Glutamatergic neuron (in vitro differentiated cells): ENCODE results near the gene TMEM181. TPM values are rescaled to one million over a fixed set of nuclear protein-coding genes. Genes with fewer than 3 reads are reported as not detected.
A peak's percentile ranks its signal among the peaks of the same experiment; 100 is the strongest.

Experiments
- DNase-seq: peaks from one replicate; pipeline ENCODE4 v3.0.0; 2022
- H3K27ac Mint-ChIP-seq: one replicate; pipeline ENCODE4 v1.8.0; 2020; ENCODE audit warnings: mild to moderate bottlenecking, mixed read lengths, inconsistent platforms; ENCODE audit not compliant: unreplicated experiment
- H3K27me3 Mint-ChIP-seq: one replicate; pipeline ENCODE4 v1.8.0; 2020; ENCODE audit warnings: mild to moderate bottlenecking, moderate library complexity, mixed read lengths, inconsistent platforms; ENCODE audit not compliant: unreplicated experiment
- H3K36me3 Mint-ChIP-seq: one replicate; pipeline ENCODE4 v1.8.0; 2020; ENCODE audit warnings: mild to moderate bottlenecking, mixed read lengths, inconsistent platforms; ENCODE audit not compliant: unreplicated experiment
- H3K4me1 Mint-ChIP-seq: one replicate; pipeline ENCODE4 v1.8.0; 2020; ENCODE audit warnings: mild to moderate bottlenecking, low read depth, mixed read lengths, inconsistent platforms; ENCODE audit not compliant: unreplicated experiment
- H3K4me3 Mint-ChIP-seq: one replicate; pipeline ENCODE4 v1.8.0; 2020; ENCODE audit warnings: mild to moderate bottlenecking, mixed read lengths, inconsistent platforms; ENCODE audit not compliant: unreplicated experiment
- H3K9me3 Mint-ChIP-seq: one replicate; pipeline ENCODE4 v1.8.0; 2020; ENCODE audit warnings: mild to moderate bottlenecking, moderate library complexity, mixed read lengths, inconsistent platforms; ENCODE audit not compliant: unreplicated experiment
- CTCF ChIP-seq: fragments of 200-600 bp; sonication (generic); IDR thresholded peaks from one replicate; pipeline ENCODE4 v1.5.0; 2021; ENCODE audit not compliant: partially characterized antibody, unreplicated experiment
- total RNA-seq: library from RNA; stranded (reverse); fragmentation: NEBNext Ultra II Directional; extraction: Animal tissue kit (Norgen Biotek cat#: 25700); gene quantifications from one replicate; pipeline ENCODE4 v1.2.1, GENCODE V29; 2021; ENCODE audit not compliant: unreplicated experiment

The TMEM181 gene
- total RNA-seq, 1 donor from 2014 or later, result 44.3 TPM

- DNase-seq, result no peak
- no peak for TF ChIP-seq CTCF
- peak overlapping the region; percentile 4 for H3K27ac Mint-ChIP-seq
- no peak overlapping the region for H3K4me3 Mint-ChIP-seq
- H3K9me3 Mint-ChIP-seq, result peaks cover 16% of the 10 kb centered on the region
- H3K4me1 Mint-ChIP-seq, result peaks cover 55% of the 10 kb centered on the region
- H3K27me3 Mint-ChIP-seq, result peaks cover 17% of the 10 kb centered on the region
- no peaks in the 10 kb centered on the region for H3K36me3 Mint-ChIP-seq
Measured at GRCh38 chr6:158565122-158565429, 5.2 kb downstream of the TMEM181 start.

- Mint-ChIP-seq H3K4me3 (no peak overlapping the region), H3K36me3 (no peaks in the 10 kb centered on the region), H3K9me3 (peaks cover 18% of the 10 kb centered on the region), H3K4me1 (peaks cover 58% of the 10 kb centered on the region), H3K27me3 (peaks cover 17% of the 10 kb centered on the region), H3K27ac (peak overlapping the region; percentile 57)
- no peak for DNase-seq
- no peak for TF ChIP-seq CTCF
Measured at GRCh38 chr6:158565482-158566040, 5.7 kb downstream of the TMEM181 start.

GRCh38 chr6:158566207-158566818 is 6.4 kb downstream of the TMEM181 start:
- H3K27me3 Mint-ChIP-seq, result peaks cover 17% of the 10 kb centered on the region
- no peak for DNase-seq
- H3K36me3 Mint-ChIP-seq, result no peaks in the 10 kb centered on the region
- H3K4me1 Mint-ChIP-seq, result peaks cover 54% of the 10 kb centered on the region
- TF ChIP-seq CTCF, result no peak
- peaks cover 11% of the 10 kb centered on the region for H3K9me3 Mint-ChIP-seq
- no peak overlapping the region for H3K4me3 Mint-ChIP-seq
- no peak overlapping the region for H3K27ac Mint-ChIP-seq

- no peak for DNase-seq
Measured at GRCh38 chr6:158567152-158567551, 7.3 kb downstream of the TMEM181 start.

More at GRCh38 chr6:158567152-158567551, 7.3 kb downstream of the TMEM181 start:
- H3K27me3 Mint-ChIP-seq, result peaks cover 13% of the 10 kb centered on the region
- H3K27ac Mint-ChIP-seq, result peak overlapping the region; percentile 7
- H3K36me3 Mint-ChIP-seq, result no peaks in the 10 kb centered on the region
- peaks cover 46% of the 10 kb centered on the region for H3K4me1 Mint-ChIP-seq
- peaks cover 11% of the 10 kb centered on the region for H3K9me3 Mint-ChIP-seq
- no peak for TF ChIP-seq CTCF
- H3K4me3 Mint-ChIP-seq, result no peak overlapping the region
